HK-2 (cell line): ENCODE measurements around the gene PCSK7.
"Not testable (repeated sequence)": the region's sequence is repeated elsewhere in the genome, so short reads cannot be mapped to it uniquely, and the experiment has no call there.

Experiments
- DNase-seq: peaks from one replicate; pipeline ENCODE4 v3.0.0-alpha.2; 2018; ENCODE audit not compliant: unreplicated experiment

PCSK7 gene

GRCh38 chr11:117198613-117199012 is 33.3 kb downstream of the PCSK7 start:
- no peak for DNase-seq

GRCh38 chr11:117197516-117198456 is 34.1 kb downstream of the PCSK7 start:
- DNase-seq, result no peak

GRCh38 chr11:117197006-117197405 is 34.9 kb downstream of the PCSK7 start:
- DNase-seq, result no peak

GRCh38 chr11:117195761-117196160 is 36.1 kb downstream of the PCSK7 start:
- DNase-seq, result no peak

GRCh38 chr11:117195258-117195657 is 36.6 kb downstream of the PCSK7 start:
- no peak for DNase-seq

- DNase-seq, result no peak
Observed at GRCh38 chr11:117194267-117194666, 37.6 kb downstream of the PCSK7 start.

- no peak for DNase-seq
Observed at GRCh38 chr11:117193130-117194020, 38.5 kb downstream of the PCSK7 start.

GRCh38 chr11:117192401-117192875 is 39.4 kb downstream of the PCSK7 start:
- no peak for DNase-seq

- no peak for DNase-seq
Observed at GRCh38 chr11:117191680-117192400, 40.0 kb downstream of the PCSK7 start.

- no peak for DNase-seq
Observed at GRCh38 chr11:117189941-117190544, 41.8 kb downstream of the PCSK7 start.

GRCh38 chr11:117189191-117189940 is 42.5 kb downstream of the PCSK7 start:
- no peak for DNase-seq

- DNase-seq, result no peak
Observed at GRCh38 chr11:117188620-117189081, 43.2 kb downstream of the PCSK7 start.

- DNase-seq, result no peak
Observed at GRCh38 chr11:117187799-117188481, 43.9 kb downstream of the PCSK7 start.

- no peak for DNase-seq
Observed at GRCh38 chr11:117187428-117187798, 44.5 kb downstream of the PCSK7 start.

GRCh38 chr11:117187007-117187406 is 44.9 kb downstream of the PCSK7 start:
- no peak for DNase-seq

- no peak for DNase-seq
Observed at GRCh38 chr11:117186431-117186761, 45.5 kb downstream of the PCSK7 start.

GRCh38 chr11:117185736-117186430 is 46.0 kb downstream of the PCSK7 start:
- DNase-seq, result no peak

GRCh38 chr11:117183724-117184349 is 48.0 kb downstream of the PCSK7 start:
- DNase-seq, result no peak

- DNase-seq, result not testable (repeated sequence)
Observed at GRCh38 chr11:117183178-117183577, 48.7 kb downstream of the PCSK7 start.
